Transverse colon (tissue), 4 donors: Measurements from ENCODE around the gene NEDD4L. TPM values are rescaled to one million over a fixed set of nuclear protein-coding genes. Genes with fewer than 3 reads are reported as not detected.

Source experiments
- DNase-seq: peaks from one replicate; pipeline ENCODE4 v3.0.0-alpha.2; 2019
- H3K27ac ChIP-seq, 4 donors: fragments of 200-600 bp; sonication (generic); 2 replicates each; pipeline ENCODE4 v1.5.1; 2016 to 2018; ENCODE audit warnings: inconsistent platforms in 4 of 4
- H3K27me3 ChIP-seq: fragments of 200-600 bp; sonication (generic); 2 replicates; pipeline ENCODE4 v1.5.1; 2017; ENCODE audit warnings: inconsistent platforms
- H3K36me3 ChIP-seq, 4 donors: fragments of 200-600 bp; sonication (generic); 2 replicates each; pipeline ENCODE4 v1.5.1; 2017 to 2019; ENCODE audit warnings: inconsistent platforms in 4 of 4
- H3K4me1 ChIP-seq, 4 donors: fragments of 200-600 bp; sonication (generic); 2 replicates each; pipeline ENCODE4 v1.5.1; 2017 to 2020; ENCODE audit warnings: inconsistent platforms in 4 of 4
- H3K4me3 ChIP-seq, 4 donors: fragments of 200-600 bp; sonication (generic); 1 replicate in 1 of 4; 2 replicates in 3 of 4; pipeline versions ENCODE4 v1.5.1 to v1.6.1; 2017 to 2019; ENCODE audit warnings: inconsistent platforms in 4 of 4
- H3K9me3 ChIP-seq, 2 donors: fragments of 200-600 bp; sonication (generic); 2 replicates each; pipeline ENCODE4 v1.5.1; 2017 to 2019; ENCODE audit warnings: inconsistent platforms in 2 of 2
- EP300 ChIP-seq: sonication (generic); formaldehyde crosslinking; IDR thresholded peaks from one replicate; pipeline ENCODE4 v1.6.1; 2017; ENCODE audit warnings: antibody characterized with exemption, low read depth
- POLR2A ChIP-seq: fragments of 450-650 bp; IDR thresholded peaks from one replicate; pipeline ENCODE4 v1.6.1; 2016; ENCODE audit warnings: antibody characterized with exemption, mild to moderate bottlenecking, moderate library complexity
- POLR2AphosphoS5 ChIP-seq, 3 donors: sonication (generic); formaldehyde crosslinking; IDR thresholded peaks; one replicate each; pipeline ENCODE4 v1.6.1; 2016; ENCODE audit warnings: antibody characterized with exemption in 3 of 3
- WGBS, 2 donors: methylation state at CpG; one replicate each; pipeline ENCODE4 v1.1.5; 2018; ENCODE audit warnings: low coverage in 1 of 2; 5-methylcytosine and 5-hydroxymethylcytosine counted together
- in situ Hi-C, 4 donors: fragments of 200-750 bp; cut with MboI; loops; one replicate each; pipeline versions ENCODE4 v1.15.0 to v1.15.1; 2017; ENCODE audit warnings: low sequenced_read_pairs in 3 of 4, low pct_ligation_motif_present in 1 of 4, low pct_unique_long_range_greater_than_20kb in 1 of 4
- intact Hi-C: fragments of 100-400 bp; cut with DNase I; formaldehyde crosslinking; loops from one replicate; pipeline ENCODE4 v1.15.1; 2023; ENCODE audit warnings: low total_unique reads
- total RNA-seq, 4 donors: library from RNA; depleted of rRNA; stranded (reverse); fragments of >200 nt; gene quantifications; one replicate each; pipeline ENCODE4 v1.1.0, GENCODE V29; 2016
- TF ChIP-seq, protein P1 (sequence below), 5 experiments: fragments of 200-600 bp in 3 of 5; fragments of 450-650 bp in 2 of 5; sonication (generic) in 3 of 5; IDR thresholded peaks; 1 replicate in 2 of 5; 2 replicates in 3 of 5; pipeline ENCODE4 v1.5.1; 2016 to 2017; ENCODE audit warnings: antibody characterized with exemption in 5 of 5, inconsistent platforms in 3 of 5, mild to moderate bottlenecking in 2 of 5, moderate library complexity in 1 of 5

The NEDD4L gene
- total RNA-seq, 4 donors from 2014 or later = 217 to 773 (median 305) TPM

DNA sequence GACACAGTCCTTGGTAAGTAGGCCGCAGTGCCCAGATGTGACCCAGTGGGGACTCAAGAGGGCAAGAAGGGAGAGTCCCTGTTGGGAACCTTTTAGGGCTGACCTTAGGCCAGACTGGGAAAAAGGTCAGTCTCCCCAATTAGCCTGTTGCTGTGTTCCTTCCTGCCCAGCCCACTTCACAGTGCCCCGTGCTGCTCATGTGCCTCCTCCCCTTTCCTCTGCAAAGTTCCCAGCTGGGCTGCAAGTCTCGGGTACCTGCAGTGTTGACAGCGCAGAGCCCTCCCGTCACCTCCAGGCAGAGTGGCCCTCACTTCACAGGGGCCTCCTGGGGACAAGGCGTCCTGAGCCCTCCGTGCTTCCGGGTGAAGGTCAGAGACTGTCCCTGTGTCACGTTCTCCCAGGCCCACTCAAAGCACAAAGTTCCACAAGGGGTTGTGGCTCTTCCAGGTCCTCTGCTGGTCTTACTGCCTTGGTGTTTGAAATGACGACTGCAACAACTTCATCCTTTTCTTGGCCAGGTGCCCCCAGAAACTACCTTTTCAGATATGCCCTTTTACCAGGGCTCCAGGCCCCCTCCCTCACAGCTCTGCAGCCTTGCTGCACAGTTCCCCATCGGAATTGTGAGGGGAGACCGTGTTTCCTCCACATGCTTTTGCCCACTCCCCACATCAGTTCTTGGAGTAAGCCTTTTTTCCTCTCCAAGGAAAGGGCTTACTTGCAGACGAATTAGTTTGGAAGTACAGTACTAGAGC, 359.1 kb downstream of the NEDD4L start:
- in situ Hi-C loops = loop anchor here in 2 of 4 donors (10.0 to 25.0 kb wide), 2 partner anchors 82 to 359 kb away; no protein-coding TSS in a partner anchor
- no peaks in the 10 kb centered on the region for H3K27me3 ChIP-seq
- no peaks in the 10 kb centered on the region for H3K36me3 ChIP-seq
- no peak overlapping the region for H3K4me3 ChIP-seq
- 79 to 83% methylated on average over 2 to 12 of the region's 13 CpGs for WGBS, 2 donors
- TF ChIP-seq, protein P1, sequence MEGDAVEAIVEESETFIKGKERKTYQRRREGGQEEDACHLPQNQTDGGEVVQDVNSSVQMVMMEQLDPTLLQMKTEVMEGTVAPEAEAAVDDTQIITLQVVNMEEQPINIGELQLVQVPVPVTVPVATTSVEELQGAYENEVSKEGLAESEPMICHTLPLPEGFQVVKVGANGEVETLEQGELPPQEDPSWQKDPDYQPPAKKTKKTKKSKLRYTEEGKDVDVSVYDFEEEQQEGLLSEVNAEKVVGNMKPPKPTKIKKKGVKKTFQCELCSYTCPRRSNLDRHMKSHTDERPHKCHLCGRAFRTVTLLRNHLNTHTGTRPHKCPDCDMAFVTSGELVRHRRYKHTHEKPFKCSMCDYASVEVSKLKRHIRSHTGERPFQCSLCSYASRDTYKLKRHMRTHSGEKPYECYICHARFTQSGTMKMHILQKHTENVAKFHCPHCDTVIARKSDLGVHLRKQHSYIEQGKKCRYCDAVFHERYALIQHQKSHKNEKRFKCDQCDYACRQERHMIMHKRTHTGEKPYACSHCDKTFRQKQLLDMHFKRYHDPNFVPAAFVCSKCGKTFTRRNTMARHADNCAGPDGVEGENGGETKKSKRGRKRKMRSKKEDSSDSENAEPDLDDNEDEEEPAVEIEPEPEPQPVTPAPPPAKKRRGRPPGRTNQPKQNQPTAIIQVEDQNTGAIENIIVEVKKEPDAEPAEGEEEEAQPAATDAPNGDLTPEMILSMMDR (IDR thresholded peaks at IDR 0.05) = no peak
- TF ChIP-seq POLR2AphosphoS5 (IDR thresholded peaks at IDR 0.05) = no peak
- TF ChIP-seq EP300 = no peak
- TF ChIP-seq POLR2A = no peak
- H3K9me3 ChIP-seq = no peaks in the 10 kb centered on the region
- H3K27ac ChIP-seq = peak overlapping the region in 1 of 4 donors; percentile 22
- peaks cover 6 to 25% (median 10%) of the 10 kb centered on the region in 4 donors for H3K4me1 ChIP-seq
- intact Hi-C loops = no loop called here
- DNase-seq = no peak

DNA sequence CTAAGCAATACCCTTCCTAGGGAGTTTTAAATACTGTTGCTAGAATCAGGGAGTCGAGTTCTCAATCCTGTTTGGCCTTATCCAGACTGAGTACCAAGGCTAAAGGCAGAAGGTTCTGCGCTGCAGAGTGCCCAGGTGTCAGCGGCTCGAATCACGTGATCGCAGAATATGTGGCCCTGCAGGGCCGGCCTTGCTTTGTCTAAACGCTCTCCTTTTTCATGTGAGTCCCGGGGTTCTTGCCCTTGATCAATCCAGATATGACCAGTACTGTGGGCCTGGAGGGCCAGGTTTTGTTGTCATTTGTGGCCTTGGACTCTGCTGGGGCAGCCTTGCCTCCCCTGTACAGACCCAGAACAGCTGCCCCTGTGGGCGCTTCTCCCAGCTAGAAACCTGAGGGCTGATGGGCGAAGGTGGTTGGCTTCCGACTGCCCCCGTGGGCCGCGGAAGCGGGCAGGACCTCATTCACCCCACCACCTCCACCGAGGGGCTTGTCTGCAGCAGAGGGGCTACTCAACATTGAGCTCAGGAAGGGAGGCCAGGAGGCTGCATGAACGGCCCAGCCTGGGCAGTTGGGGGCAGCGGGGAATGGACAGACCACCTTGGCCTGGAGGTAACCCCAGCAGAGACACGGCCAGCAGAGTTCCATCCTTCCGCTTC, 359.9 kb downstream of the NEDD4L start:
- intact Hi-C loops = no loop called here
- 93% methylated on average over 19 of the region's 21 CpGs; no CpG with 5 or more reads in 1 of the 2 donors for WGBS, 2 donors

GRCh38 chr18:58405107-58405898, 361.3 kb downstream of the NEDD4L start:
- in situ Hi-C loops (loop anchor here in 2 of 4 donors (10.0 to 25.0 kb wide), 2 partner anchors 79 to 357 kb away; no protein-coding TSS in a partner anchor), intact Hi-C loops (no loop called here)
- no peaks in the 10 kb centered on the region for H3K27me3 ChIP-seq
- WGBS, 2 donors = 93% methylated on average over 16 of the region's 16 CpGs; no CpG with 5 or more reads in 1 of the 2 donors
- H3K9me3 ChIP-seq = no peaks in the 10 kb centered on the region
- no peak for DNase-seq
- H3K4me3 ChIP-seq = no peak overlapping the region
- no peak overlapping the region for H3K27ac ChIP-seq
- TF ChIP-seq, protein P1 (IDR thresholded peaks at IDR 0.05) = no peak
- no peak for TF ChIP-seq EP300
- no peak for TF ChIP-seq POLR2AphosphoS5 (IDR thresholded peaks at IDR 0.05)
- TF ChIP-seq POLR2A = no peak
- peaks cover 6 to 18% (median 8%) of the 10 kb centered on the region in 4 donors for H3K4me1 ChIP-seq
- no peaks in the 10 kb centered on the region for H3K36me3 ChIP-seq

More for the DNA sequence above, 359.9 kb downstream of the NEDD4L start:
- H3K27ac ChIP-seq = no peak overlapping the region
- TF ChIP-seq POLR2AphosphoS5 (IDR thresholded peaks at IDR 0.05) (no peak), POLR2A (no peak), EP300 (no peak)
- TF ChIP-seq, protein P1 (IDR thresholded peaks at IDR 0.05) = no peak
- H3K4me1 ChIP-seq = peaks cover 6 to 18% (median 8%) of the 10 kb centered on the region in 4 donors
- no peak overlapping the region for H3K4me3 ChIP-seq
- no peaks in the 10 kb centered on the region for H3K9me3 ChIP-seq
- no peaks in the 10 kb centered on the region for H3K36me3 ChIP-seq
- in situ Hi-C loops = loop anchor here in 2 of 4 donors (10.0 to 25.0 kb wide), 2 partner anchors 81 to 358 kb away; no protein-coding TSS in a partner anchor
- no peak for DNase-seq
- no peaks in the 10 kb centered on the region for H3K27me3 ChIP-seq
